GM12878 (cell line): Measurements from ENCODE around the gene DCDC1. TPM values are rescaled to one million over a fixed set of nuclear protein-coding genes. Genes with fewer than 3 reads are reported as not detected.

Experiments
- ATAC-seq: fragments of 200-7000 bp; cut with Tn5 transposase; 3 replicates; pipeline ENCODE4 v1.9.1; 2020; ENCODE audit warnings: mild to moderate bottlenecking, moderate library complexity
- BruUV-seq: library from RNA; stranded (reverse); fragments of 400-500 nt; replicated peaks from 2 replicates; lab custom pipeline; 2021; lab: Mats Ljungman, UMichigan
- CTCF ChIA-PET: fragments of 300-600 bp; sonication (Branson Sonifier 250); formaldehyde crosslinking; extraction: SDS; loops from one replicate; lab custom pipeline; 2021; ENCODE audit warnings: inconsistent platforms; lab: Yijun Ruan, JAX
- POLR2A ChIA-PET: fragments of 350-600 bp; formaldehyde crosslinking; extraction: SDS; loops from one replicate; lab custom pipeline; 2021; ENCODE audit warnings: inconsistent platforms; lab: Charles Lee
- RAD21 ChIA-PET: fragments of 300-600 bp; sonication (Branson Sonifier 250); formaldehyde crosslinking; loops from one replicate; lab custom pipeline; 2023; ENCODE audit warnings: antibody characterized with exemption; ENCODE audit not compliant: unreplicated experiment; lab: Charles Lee
- SMC1A ChIA-PET: fragments of 300-600 bp; sonication (Branson Sonifier 250); formaldehyde crosslinking; loops from one replicate; lab custom pipeline; 2023; ENCODE audit not compliant: unreplicated experiment, uncharacterized antibody; lab: Charles Lee
- DNase-seq: peaks from one replicate; pipeline ENCODE4 v3.0.0-alpha.2; 2011; ENCODE audit warnings: low read depth, low spot score
- FAIRE-seq: peaks from 3 replicates; lab custom pipeline; 2011; peaks lifted over from hg19 to GRCh38; lab: Jason Lieb, UNC
- H2AFZ ChIP-seq: 2 replicates; pipeline ENCODE4 v1.6.0; 2011; ENCODE audit warnings: low read depth, low read length, control low read depth; ENCODE audit not compliant: control insufficient read depth
- H3K27ac ChIP-seq: 2 replicates; pipeline ENCODE4 v1.5.1; 2011; ENCODE audit warnings: control low read depth; ENCODE audit not compliant: control insufficient read depth, insufficient read depth
- H3K27me3 ChIP-seq, 2 experiments: replicated peaks in 1 of 2; 2 replicates each; pipeline versions ENCODE4 v1.6.0 to v1.6.1; 2011; ENCODE audit warnings: low read length in 1 of 2; ENCODE audit not compliant: control insufficient read depth in 2 of 2, insufficient read depth in 2 of 2
- H3K36me3 ChIP-seq, 2 experiments: 2 replicates each; pipeline ENCODE4 v1.5.1; 2011; ENCODE audit warnings: low read length in 1 of 2; ENCODE audit not compliant: control insufficient read depth in 2 of 2, insufficient read depth in 2 of 2
- H3K4me1 ChIP-seq: 2 replicates; pipeline ENCODE4 v1.6.1; 2011; ENCODE audit warnings: mild to moderate bottlenecking, low read length, moderate library complexity, mixed read lengths; ENCODE audit not compliant: control insufficient read depth, insufficient read depth
- H3K4me2 ChIP-seq: 2 replicates; pipeline ENCODE4 v1.6.0; 2011; ENCODE audit warnings: control low read depth; ENCODE audit not compliant: control insufficient read depth, insufficient read depth
- H3K4me3 ChIP-seq: fragments of 200-600 bp; sonication (generic); 2 replicates; pipeline ENCODE4 v1.5.1; 2016
- H3K79me2 ChIP-seq: 2 replicates; pipeline ENCODE4 v1.6.0; 2011; ENCODE audit warnings: low read length; ENCODE audit not compliant: control insufficient read depth, insufficient read depth
- H3K9ac ChIP-seq: 2 replicates; pipeline ENCODE4 v1.8.0; 2011; ENCODE audit warnings: low read length, control low read depth, mixed read lengths; ENCODE audit not compliant: control insufficient read depth, insufficient read depth
- H3K9me3 ChIP-seq: replicated peaks from 3 replicates; pipeline ENCODE4 v1.5.1; 2011; ENCODE audit warnings: mild to moderate bottlenecking, low read length; ENCODE audit not compliant: control insufficient read depth, insufficient read depth
- H4K20me1 ChIP-seq: 2 replicates; pipeline ENCODE4 v1.6.0; 2011; ENCODE audit not compliant: control insufficient read depth, insufficient read depth
- E4F1 ChIP-seq: fragments of 450-650 bp; IDR thresholded peaks from 2 replicates; pipeline ENCODE4 v1.6.1; 2018; ENCODE audit warnings: borderline replicate concordance, mild to moderate bottlenecking; ENCODE audit not compliant: partially characterized antibody
- IKZF2 ChIP-seq, 2 experiments: fragments of 450-650 bp; IDR thresholded peaks; 2 replicates each; pipeline ENCODE4 v1.6.1; 2017; ENCODE audit warnings: mild to moderate bottlenecking in 2 of 2, moderate library complexity in 2 of 2
- JUNB ChIP-seq: IDR thresholded peaks from 2 replicates; pipeline ENCODE4 v1.6.1; 2016; ENCODE audit warnings: antibody characterized with exemption, mild to moderate bottlenecking
- MYB ChIP-seq: fragments of 150-350 bp; IDR thresholded peaks from 2 replicates; pipeline ENCODE4 v1.6.1; 2014; ENCODE audit warnings: mild to moderate bottlenecking, low read depth, low read length, borderline replicate concordance
- NFYA ChIP-seq: IDR thresholded peaks from 2 replicates; pipeline ENCODE4 v1.6.1; 2011; ENCODE audit warnings: low read depth, mild to moderate bottlenecking, low read length, improper control_type of control experiment, borderline replicate concordance
- NR2C1 ChIP-seq: fragments of 450-650 bp; IDR thresholded peaks from 2 replicates; pipeline ENCODE4 v1.6.1; 2017; ENCODE audit warnings: antibody characterized with exemption, mild to moderate bottlenecking, moderate library complexity
- SMAD1 ChIP-seq: fragments of 450-650 bp; IDR thresholded peaks from 2 replicates; pipeline ENCODE4 v1.6.1; 2018; ENCODE audit warnings: mild to moderate bottlenecking, low read depth; ENCODE audit not compliant: partially characterized antibody
- SPI1 ChIP-seq: IDR thresholded peaks from 2 replicates; pipeline ENCODE4 v1.6.1; 2011; ENCODE audit warnings: low read depth, mild to moderate bottlenecking, low read length, moderate library complexity, borderline replicate concordance; ENCODE audit not compliant: insufficient read depth
- TAF1 ChIP-seq: IDR thresholded peaks from 2 replicates; pipeline ENCODE4 v1.6.1; 2011; ENCODE audit warnings: mild to moderate bottlenecking, low read depth, low read length, borderline replicate concordance
- TARDBP ChIP-seq: IDR thresholded peaks from 2 replicates; pipeline ENCODE4 v1.6.1; 2016; ENCODE audit warnings: borderline replicate concordance
- TBL1XR1 ChIP-seq: IDR thresholded peaks from 2 replicates; pipeline ENCODE4 v1.6.1; 2012; ENCODE audit warnings: low read depth, low read length, improper control_type of control experiment
- WGBS: methylation state at CpG from one replicate; pipeline ENCODE4 v1.1.6; 2016; ENCODE audit warnings: low lambda C conversion rate; ENCODE audit not compliant: insufficient replicate concordance, insufficient coverage; ENCODE audit errors: missing lambda C conversion rate; 5-methylcytosine and 5-hydroxymethylcytosine counted together
- in situ Hi-C: fragments of 300-500 bp; cut with MboI; formaldehyde crosslinking; loops from 9 replicates; pipeline ENCODE4 v1.14.3; 2018; ENCODE audit warnings: mixed read lengths
- intact Hi-C: fragments of 100-400 bp; cut with micrococcal nuclease; formaldehyde crosslinking; loops from one replicate; pipeline ENCODE4 v1.14.2; 2022; ENCODE audit not compliant: unreplicated experiment
- polyA plus RNA-seq, 11 experiments: library from polyadenylated mRNA; depleted of rRNA in 4 of 11; unstranded in 6 of 11; stranded (reverse) in 5 of 11; fragments of >200 nt; fragmentation: Nextera tagmentation in 4 of 11; fragmentation: Illumina TruSeq in 1 of 11; extraction: Ambion mirVana in 4 of 11; extraction: Trizol in 1 of 11; gene quantifications; 1 replicate in 1 of 11; 2 replicates in 10 of 11; pipeline versions ENCODE4 v1.2.1 to v1.2.3, GENCODE V29; 2011 to 2016; ENCODE audit warnings: inconsistent platforms in 2 of 11, missing spikeins in 2 of 11, low read depth in 1 of 11
- total RNA-seq, 4 experiments: library from RNA; depleted of rRNA in 3 of 4; stranded (reverse); fragments of >200 nt in 3 of 4; fragmentation: Illumina TruSeq in 1 of 4; extraction: Trizol in 1 of 4; gene quantifications; 2 replicates each; pipeline versions ENCODE4 v1.2.1 to v1.2.3, GENCODE V29; 2013 to 2021

The DCDC1 gene
- total and polyA plus RNA-seq, 10 of the 15 experiments (the other 5 are each of a cell fraction or from before 2014, with no cell fraction given), result not detected

- Histone ChIP-seq H3K27me3 (no peaks in the 10 kb centered on the region), H3K79me2 (no peaks in the 10 kb centered on the region), H3K36me3 (no peaks in the 10 kb centered on the region), H3K4me3 (no peak overlapping the region), H3K4me2 (no peak overlapping the region), H3K27ac (no peak overlapping the region), H2AFZ (no peak overlapping the region), H4K20me1 (no peaks in the 10 kb centered on the region), H3K9me3 (no peaks in the 10 kb centered on the region), H3K4me1 (no peaks in the 10 kb centered on the region), H3K9ac (no peak overlapping the region)
- CTCF ChIA-PET, result no interaction called here
- DNase-seq (no peak), FAIRE-seq (no peak), ATAC-seq (no peak)
- intact Hi-C loops (no loop called here), in situ Hi-C loops (no loop called here)
- RAD21 ChIA-PET, result no interaction called here
- BruUV-seq, result no TSS peak
- 40% methylated on average over 5 of the region's 5 CpGs for WGBS
- no peak for TF ChIP-seq IKZF2 (IDR thresholded peaks at IDR 0.05)
- no peak for TF ChIP-seq TBL1XR1
- TF ChIP-seq MYB, result no peak
- TF ChIP-seq TAF1, result no peak
- no peak for TF ChIP-seq JUNB
- no peak for TF ChIP-seq NR2C1
- TF ChIP-seq NFYA, result no peak
- TF ChIP-seq E4F1, result no peak
- no peak for TF ChIP-seq SMAD1
- no peak for TF ChIP-seq TARDBP
- TF ChIP-seq SPI1, result no peak
- SMC1A ChIA-PET, result no interaction called here
- POLR2A ChIA-PET, result no interaction called here
Observed at GRCh38 chr11:31262761-31263160, 106.8 kb downstream of the DCDC1 start.
